Lower leg skin (tissue), 3 donors: Measurements from ENCODE around the gene MFNG.

ENCODE experiments used
- POLR2A ChIP-seq, 2 donors: fragments of 450-650 bp; IDR thresholded peaks; one replicate each; pipeline ENCODE4 v1.6.1; 2016 to 2017; ENCODE audit warnings: antibody characterized with exemption in 2 of 2, mild to moderate bottlenecking in 1 of 2, moderate library complexity in 1 of 2
- TF ChIP-seq, protein P1 (sequence below), 3 donors: fragments of 450-650 bp; IDR thresholded peaks; one replicate each; pipeline ENCODE4 v1.5.1; 2016; ENCODE audit warnings: antibody characterized with exemption in 3 of 3, mild to moderate bottlenecking in 3 of 3, moderate library complexity in 2 of 3

DNA sequence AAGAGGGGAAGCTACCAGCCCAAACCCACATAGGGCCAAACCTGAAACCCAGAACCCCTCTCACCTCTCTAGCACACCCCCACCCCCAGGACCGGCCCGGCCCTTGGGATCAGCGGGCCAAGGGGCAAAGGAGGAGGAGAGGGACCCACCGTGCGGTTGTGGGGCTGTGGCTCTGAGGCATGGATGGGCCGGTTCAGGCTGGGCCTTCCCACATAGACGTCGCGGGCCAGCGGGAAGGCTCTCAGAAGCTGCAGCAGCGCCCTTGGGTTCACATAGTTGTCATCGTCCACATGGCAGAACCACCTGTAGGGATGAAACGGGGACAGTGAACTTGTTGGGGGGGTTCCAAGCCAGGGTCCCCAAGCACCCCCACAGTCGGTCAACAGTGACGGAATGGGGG, 7.0 kb downstream of the MFNG start:
- TF ChIP-seq, protein P1, sequence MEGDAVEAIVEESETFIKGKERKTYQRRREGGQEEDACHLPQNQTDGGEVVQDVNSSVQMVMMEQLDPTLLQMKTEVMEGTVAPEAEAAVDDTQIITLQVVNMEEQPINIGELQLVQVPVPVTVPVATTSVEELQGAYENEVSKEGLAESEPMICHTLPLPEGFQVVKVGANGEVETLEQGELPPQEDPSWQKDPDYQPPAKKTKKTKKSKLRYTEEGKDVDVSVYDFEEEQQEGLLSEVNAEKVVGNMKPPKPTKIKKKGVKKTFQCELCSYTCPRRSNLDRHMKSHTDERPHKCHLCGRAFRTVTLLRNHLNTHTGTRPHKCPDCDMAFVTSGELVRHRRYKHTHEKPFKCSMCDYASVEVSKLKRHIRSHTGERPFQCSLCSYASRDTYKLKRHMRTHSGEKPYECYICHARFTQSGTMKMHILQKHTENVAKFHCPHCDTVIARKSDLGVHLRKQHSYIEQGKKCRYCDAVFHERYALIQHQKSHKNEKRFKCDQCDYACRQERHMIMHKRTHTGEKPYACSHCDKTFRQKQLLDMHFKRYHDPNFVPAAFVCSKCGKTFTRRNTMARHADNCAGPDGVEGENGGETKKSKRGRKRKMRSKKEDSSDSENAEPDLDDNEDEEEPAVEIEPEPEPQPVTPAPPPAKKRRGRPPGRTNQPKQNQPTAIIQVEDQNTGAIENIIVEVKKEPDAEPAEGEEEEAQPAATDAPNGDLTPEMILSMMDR (IDR thresholded peaks at IDR 0.05), result no peak
- no peak for TF ChIP-seq POLR2A (IDR thresholded peaks at IDR 0.05)
